C4-2B (cell line): Measurements from ENCODE around the gene PIH1D1.

ENCODE experiments used
- ZFX ChIP-seq: fragments of 450-650 bp; IDR thresholded peaks from 2 replicates; pipeline ENCODE4 v1.6.1; 2017
- TF ChIP-seq, protein P1 (sequence below): fragments of 450-650 bp; conservative IDR thresholded peaks from 2 replicates; pipeline ENCODE4 v1.5.1; 2017; ENCODE audit warnings: mild to moderate bottlenecking

DNA sequence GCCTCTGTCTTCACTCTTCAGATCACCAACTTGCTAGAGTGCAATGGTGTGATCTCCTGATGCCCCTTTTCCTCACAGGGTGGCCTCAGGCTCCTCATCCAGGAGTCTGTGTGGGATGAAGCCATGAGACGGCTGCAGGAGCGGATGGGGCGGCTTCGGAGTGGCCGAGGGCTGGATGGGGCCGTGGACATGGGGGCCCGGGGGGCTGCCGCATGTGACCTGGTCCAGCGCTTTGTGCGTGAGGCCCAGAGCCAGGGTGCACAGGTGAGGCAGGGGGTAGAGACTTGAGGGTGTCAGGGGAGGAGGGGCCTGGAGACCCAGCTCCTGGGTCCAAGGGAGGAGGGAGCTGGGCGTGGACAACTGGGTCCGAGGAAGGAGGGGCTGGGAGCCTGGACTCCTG, 10.9 kb upstream of the PIH1D1 start:
- TF ChIP-seq, protein P1, sequence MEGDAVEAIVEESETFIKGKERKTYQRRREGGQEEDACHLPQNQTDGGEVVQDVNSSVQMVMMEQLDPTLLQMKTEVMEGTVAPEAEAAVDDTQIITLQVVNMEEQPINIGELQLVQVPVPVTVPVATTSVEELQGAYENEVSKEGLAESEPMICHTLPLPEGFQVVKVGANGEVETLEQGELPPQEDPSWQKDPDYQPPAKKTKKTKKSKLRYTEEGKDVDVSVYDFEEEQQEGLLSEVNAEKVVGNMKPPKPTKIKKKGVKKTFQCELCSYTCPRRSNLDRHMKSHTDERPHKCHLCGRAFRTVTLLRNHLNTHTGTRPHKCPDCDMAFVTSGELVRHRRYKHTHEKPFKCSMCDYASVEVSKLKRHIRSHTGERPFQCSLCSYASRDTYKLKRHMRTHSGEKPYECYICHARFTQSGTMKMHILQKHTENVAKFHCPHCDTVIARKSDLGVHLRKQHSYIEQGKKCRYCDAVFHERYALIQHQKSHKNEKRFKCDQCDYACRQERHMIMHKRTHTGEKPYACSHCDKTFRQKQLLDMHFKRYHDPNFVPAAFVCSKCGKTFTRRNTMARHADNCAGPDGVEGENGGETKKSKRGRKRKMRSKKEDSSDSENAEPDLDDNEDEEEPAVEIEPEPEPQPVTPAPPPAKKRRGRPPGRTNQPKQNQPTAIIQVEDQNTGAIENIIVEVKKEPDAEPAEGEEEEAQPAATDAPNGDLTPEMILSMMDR: no peak
- no peak for TF ChIP-seq ZFX
